Right kidney (tissue), 9 donors: ENCODE measurements around the gene ACO2.
"Not testable (repeated sequence)": the region's sequence is repeated elsewhere in the genome, so short reads cannot be mapped to it uniquely, and the experiment has no call there.

Experiments used
- DNase-seq: peaks from one replicate; pipeline ENCODE4 v3.0.0-alpha.2; 2016
- long read RNA-seq, 8 donors: transcript quantifications; one replicate each; lab custom pipeline, GENCODE V29; 2026

Gene ACO2
- long read RNA-seq, donor 1, transcript ACO2-201 (18 exons, 2,741 nt): major isoform, 32 of 52 reads
- long read RNA-seq, donor 1, partial matches to known transcripts: 19 of 52 reads
- long read RNA-seq, donor 1, other reads (novel, unspliced or antisense): 0 of 52 reads
- long read RNA-seq, donor 2, transcript ACO2-201 (18 exons, 2,741 nt): major isoform, 14 of 36 reads
- long read RNA-seq, donor 2, partial matches to known transcripts: 22 of 36 reads
- long read RNA-seq, donor 2, other reads (novel, unspliced or antisense): 0 of 36 reads
- long read RNA-seq, donor 3, transcript ACO2-201 (18 exons, 2,741 nt): major isoform, 17 of 22 reads
- long read RNA-seq, donor 3, partial matches to known transcripts: 0 of 22 reads
- long read RNA-seq, donor 3, other reads (novel, unspliced or antisense): 5 of 22 reads
- long read RNA-seq, donor 4, transcript ACO2-201 (18 exons, 2,741 nt): major isoform, 13 of 43 reads
- long read RNA-seq, donor 4, partial matches to known transcripts: 30 of 43 reads
- long read RNA-seq, donor 4, other reads (novel, unspliced or antisense): 0 of 43 reads
- long read RNA-seq, donor 5, transcript ACO2-201 (18 exons, 2,741 nt): major isoform, 30 of 111 reads
- long read RNA-seq, donor 5, partial matches to known transcripts: 35 of 111 reads
- long read RNA-seq, donor 5, other reads (novel, unspliced or antisense): 46 of 111 reads
- long read RNA-seq, donor 6, transcript ACO2-201 (18 exons, 2,741 nt): major isoform, 18 of 82 reads
- long read RNA-seq, donor 6, partial matches to known transcripts: 63 of 82 reads
- long read RNA-seq, donor 6, other reads (novel, unspliced or antisense): 0 of 82 reads
- long read RNA-seq, donor 7, transcript ACO2-201 (18 exons, 2,741 nt): major isoform, 29 of 130 reads
- long read RNA-seq, donor 7, partial matches to known transcripts: 100 of 130 reads
- long read RNA-seq, donor 7, other reads (novel, unspliced or antisense): 0 of 130 reads
- long read RNA-seq, donor 8, transcript ACO2-201 (18 exons, 2,741 nt): major isoform, 26 of 75 reads
- long read RNA-seq, donor 8, partial matches to known transcripts: 38 of 75 reads
- long read RNA-seq, donor 8, other reads (novel, unspliced or antisense): 11 of 75 reads

- peak; percentile 100 for DNase-seq
Measured at GRCh38 chr22:41468381-41469217, at the start of gene ACO2, which contains the start of gene PHF5A. TSS of gene ACO2 (plus strand) at chr22:41469117. CDS start at chr22:41469147, 30 bp downstream. TSS of gene PHF5A (minus strand) at chr22:41468692. CDS start at chr22:41468653, 39 bp downstream.

DNA sequence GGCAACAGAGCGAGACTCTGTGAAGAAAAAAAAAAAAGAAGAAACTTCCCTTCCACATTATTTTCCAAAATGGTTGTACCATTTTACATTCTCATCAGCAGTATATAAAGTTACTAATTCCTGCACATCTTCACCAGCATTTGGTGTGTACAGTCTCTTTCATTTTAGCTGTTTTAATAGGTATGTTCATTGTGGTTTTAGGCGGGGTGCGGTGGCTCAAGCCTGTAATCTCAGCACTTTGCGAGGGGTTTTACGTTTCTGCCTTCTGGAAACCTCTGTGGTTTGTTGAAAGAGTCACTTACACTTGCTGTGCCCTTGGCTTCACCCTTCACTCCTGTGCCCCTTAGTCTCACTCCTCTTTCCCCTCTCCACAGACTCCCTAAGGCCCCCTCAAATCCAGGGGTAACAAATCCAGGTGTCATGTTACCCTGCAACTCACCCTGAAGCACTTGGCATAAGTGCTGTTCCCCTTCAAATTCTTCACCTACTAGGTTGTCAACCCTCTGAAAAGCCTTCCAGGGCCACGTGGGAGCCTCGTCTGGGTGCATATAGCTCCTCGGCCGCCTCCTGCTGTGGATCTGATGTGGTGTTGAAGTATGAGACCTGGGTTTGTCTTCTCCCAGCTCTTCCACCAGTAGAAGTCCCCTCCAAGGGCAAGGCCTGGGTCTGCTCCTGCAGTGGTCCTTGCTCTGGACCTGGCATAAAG lies 43.1 kb upstream of the ACO2 start:
- DNase-seq: no peak

- DNase-seq: no peak
Measured at GRCh38 chr22:41429232-41429950, 39.5 kb upstream of the ACO2 start.

DNA sequence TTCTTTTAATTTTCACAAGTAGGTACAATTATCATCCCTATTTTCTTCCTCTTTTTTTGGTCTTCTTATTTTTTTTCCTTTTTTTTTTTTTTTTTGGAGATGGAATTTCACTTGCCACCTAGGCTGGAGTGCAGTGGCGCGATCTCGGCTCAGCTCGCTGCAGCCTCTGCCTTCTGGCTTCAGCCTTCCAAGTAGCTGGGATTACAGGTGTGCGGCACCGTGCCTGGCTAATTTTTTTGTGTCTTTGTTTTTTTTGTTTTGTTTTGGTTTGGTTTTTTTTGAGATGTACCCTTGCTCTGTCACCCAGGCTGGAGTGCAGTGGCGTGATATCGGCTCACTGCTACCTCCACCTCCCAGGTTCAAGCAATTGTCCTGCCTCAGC lies 39.0 kb upstream of the ACO2 start:
- no peak for DNase-seq

GRCh38 chr22:41431656-41432055 lies 37.3 kb upstream of the ACO2 start:
- no peak for DNase-seq

GRCh38 chr22:41433480-41433879 lies 35.4 kb upstream of the ACO2 start:
- not testable (repeated sequence) for DNase-seq

DNA sequence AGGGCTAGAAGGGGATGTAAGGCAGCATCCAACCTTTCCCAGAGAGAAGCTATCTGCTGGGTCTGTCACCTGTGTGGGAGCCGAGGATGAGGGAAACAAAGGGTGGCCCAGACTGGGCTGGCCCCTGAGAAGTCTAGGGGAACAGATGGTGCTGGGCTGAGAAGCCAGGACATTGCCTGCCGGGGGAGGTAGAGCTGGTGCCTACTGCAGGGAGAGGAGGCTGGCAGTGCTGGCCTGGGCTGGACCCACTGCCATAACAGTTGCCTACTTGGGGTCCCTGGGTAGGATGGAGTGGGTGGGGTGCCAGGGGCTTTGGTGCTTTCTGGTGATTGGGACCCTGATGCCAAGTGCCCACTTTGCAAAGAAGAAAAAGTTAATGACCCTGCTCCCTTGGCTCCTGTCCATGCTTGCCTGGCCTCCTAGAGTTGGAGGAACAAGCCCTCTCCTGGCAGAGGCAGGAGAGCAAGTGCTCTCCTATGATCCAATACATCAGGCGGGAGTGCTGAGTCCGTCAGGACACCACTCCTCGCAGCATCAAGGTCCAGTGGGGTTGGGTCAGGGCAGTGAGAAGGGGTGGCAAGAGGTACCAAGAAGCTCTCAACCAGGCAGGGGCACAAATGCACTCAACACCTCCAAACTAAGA lies 34.4 kb upstream of the ACO2 start:
- not testable (repeated sequence) for DNase-seq

DNA sequence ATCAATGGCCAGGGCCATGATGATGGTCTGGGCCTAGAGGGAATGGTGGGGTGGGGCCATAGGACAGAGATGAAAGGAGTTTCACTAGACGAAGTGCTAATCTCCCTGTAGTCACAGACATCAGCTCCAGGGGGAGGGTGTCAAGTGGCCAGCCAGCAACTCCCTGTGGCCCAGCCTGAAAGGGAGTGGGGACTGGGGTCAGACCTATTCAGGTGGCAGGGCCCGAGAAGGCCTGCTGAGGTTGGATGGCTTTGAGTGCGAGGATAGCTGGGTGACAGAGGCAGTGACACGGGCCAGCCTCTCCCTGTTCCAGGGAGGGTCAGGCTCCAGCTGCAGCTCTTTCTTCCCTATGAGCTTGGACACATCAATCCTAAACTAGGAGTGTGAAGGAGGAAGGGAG lies 33.4 kb upstream of the ACO2 start:
- no peak for DNase-seq

DNA sequence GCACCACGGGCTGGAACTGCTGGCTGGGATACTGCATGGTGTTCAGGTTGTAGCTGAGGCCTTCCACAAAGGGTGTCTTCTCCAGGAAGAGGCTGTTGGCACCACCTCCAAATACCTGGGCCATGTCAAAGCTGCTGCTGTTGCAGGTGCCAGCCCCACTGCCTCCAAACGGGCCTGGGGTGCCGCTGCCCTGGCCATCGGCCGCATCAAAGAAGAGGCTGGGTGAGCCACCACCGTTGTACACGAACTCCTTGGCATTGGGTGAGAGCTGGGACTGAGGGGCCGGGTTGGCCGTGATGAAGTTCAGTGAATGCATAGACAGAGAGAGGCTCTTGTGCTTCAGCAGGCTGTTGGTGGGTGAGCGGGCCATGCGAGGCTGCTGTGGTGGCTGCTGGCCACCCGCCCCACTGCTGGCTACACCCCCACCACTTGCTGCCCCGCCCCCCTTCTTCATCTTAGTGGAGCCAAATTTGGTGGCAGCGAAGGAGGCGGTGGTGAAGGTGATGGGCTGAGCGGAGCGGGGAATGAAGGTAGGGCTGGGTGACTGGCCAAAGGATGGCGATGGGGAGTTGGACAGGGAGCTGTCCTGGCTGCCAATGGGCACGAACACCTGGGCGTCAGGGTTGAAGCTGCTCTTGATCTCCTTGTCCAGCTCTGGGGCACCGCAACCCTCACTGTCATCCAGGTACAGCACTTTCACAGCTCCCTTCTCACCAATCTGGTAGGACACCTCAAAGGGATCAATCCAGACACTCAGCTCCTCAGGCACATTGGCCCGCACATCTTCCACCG lies 32.4 kb upstream of the ACO2 start:
- no peak for DNase-seq

DNA sequence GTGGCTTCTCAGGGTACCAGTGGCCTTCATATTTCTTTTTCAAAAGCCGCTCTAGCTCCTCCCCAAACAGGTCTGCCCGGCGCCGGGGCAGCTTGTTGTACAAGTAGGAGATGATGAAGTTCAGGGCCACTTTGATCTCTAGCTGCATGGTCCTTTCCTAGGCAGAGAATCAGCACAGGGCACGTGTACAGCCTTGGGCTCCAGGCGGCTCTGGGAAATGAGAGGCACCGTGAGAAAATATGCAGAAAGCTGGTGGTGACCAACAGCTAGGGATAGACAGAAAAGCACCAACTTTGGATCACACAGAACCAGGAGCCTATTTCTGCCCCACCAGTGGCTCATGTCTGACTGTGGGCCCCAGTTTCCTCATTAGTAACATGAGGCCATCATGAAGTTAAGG lies 31.7 kb upstream of the ACO2 start:
- no peak for DNase-seq

- DNase-seq: not testable (repeated sequence)
Measured at GRCh38 chr22:41440511-41440910, 28.4 kb upstream of the ACO2 start.

DNA sequence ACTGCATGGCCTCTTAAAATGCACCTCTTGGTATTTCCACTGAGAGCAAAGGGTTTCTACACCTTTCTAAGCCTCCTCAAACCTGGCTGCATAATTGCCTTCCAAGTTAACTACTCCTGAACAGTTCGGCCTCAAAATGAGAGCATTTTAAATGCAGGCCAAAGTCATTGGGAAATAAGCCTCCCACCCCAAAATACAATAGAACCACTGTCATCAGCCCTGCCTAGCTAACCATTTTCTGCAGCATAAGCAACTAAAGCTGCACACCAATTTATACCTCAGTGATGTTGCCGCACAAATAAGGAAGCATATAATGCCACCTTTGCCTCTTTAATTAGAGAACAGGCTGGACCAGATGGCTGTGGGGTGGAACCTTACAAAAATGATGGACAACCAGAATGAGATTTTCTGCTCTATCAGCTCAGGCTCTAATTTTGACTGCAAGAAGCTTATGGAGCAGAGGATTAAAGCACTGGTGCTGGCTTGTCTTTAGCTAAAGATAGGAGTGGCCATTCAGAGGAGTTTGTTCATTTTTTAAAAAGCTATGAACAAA lies 26.6 kb upstream of the ACO2 start:
- no peak for DNase-seq

DNA sequence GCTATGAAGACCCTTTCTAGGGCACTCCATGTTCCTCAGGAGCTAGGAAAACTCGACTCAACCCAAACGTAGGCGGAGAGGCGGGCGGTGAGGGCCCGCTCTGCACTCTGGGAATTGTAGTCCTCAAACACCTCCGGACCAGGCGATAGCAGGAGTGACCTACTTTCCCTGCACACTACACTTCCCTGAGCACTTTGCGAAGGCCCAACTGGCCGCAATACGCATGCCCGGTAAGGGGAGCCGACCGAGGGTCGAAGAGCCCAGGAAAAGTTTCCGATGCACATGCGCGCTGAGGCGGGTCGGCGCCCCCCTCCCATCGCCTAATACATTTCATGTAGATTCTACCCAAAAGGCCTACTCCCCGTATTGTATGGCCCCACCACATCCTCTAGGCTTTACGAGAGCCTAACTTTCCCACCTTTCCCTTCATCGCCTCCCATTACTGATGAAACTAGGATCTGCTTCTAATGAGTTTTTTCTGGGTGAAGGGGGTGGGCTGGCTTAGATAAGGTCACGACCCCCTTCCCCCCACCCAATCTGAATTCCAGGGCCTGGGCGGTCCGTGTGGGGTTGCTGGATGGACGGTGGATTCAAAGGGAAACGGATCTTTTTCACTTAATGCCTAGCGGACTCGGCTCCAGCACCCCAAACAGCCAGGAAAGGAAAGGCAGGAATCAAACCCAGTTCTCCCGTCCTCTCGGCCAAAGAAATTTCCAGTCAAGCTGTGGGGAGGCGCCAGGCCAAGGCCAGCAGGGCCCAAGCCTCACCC lies 24.4 kb upstream of the ACO2 start:
- peak; percentile 79 for DNase-seq

DNA sequence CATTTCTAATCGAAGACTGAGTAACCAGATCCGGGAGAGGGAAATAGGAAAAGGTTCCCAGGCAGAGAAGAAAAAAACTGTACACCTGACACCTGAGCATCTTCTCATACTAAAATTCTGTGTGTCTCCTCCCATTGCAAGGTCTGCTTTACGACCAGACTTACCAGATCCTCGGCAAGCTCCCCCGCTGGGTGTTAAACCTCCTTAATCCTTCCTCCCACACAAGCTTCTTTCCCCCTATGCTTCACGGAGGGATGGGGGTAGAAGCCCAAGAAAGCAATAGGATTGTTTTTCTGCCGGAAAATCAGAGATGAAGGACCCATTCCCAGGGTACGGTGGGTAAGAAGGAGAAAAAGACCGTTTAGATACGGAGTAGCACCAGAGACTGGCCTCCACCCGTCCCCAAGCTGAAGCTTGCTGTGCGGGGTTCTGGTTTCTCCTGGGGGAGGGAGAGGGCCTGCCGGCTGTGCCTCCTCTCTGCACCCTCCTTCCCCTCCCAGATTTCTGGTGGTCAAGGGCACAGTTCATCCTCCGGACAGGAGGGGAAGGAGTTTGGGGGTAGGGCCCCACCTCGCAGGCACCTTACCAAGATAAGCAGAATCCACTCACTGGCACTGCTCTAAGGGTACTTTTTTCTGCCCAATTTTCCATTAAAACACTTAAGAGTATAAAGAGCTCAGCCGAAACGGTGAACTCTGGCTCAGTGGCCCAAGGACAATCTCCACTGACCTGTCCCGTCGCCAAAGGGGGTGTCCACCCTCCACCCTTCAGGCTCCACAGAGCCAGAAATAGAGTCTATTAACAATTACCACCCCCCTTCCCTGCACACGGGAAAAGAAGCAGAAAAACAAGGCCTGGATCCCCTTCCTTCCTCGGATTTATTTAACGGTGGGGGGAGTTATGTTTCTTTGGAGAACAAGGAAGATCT lies 23.5 kb upstream of the ACO2 start:
- DNase-seq: no peak

- no peak for DNase-seq
Measured at GRCh38 chr22:41446057-41446501, 22.8 kb upstream of the ACO2 start.

DNA sequence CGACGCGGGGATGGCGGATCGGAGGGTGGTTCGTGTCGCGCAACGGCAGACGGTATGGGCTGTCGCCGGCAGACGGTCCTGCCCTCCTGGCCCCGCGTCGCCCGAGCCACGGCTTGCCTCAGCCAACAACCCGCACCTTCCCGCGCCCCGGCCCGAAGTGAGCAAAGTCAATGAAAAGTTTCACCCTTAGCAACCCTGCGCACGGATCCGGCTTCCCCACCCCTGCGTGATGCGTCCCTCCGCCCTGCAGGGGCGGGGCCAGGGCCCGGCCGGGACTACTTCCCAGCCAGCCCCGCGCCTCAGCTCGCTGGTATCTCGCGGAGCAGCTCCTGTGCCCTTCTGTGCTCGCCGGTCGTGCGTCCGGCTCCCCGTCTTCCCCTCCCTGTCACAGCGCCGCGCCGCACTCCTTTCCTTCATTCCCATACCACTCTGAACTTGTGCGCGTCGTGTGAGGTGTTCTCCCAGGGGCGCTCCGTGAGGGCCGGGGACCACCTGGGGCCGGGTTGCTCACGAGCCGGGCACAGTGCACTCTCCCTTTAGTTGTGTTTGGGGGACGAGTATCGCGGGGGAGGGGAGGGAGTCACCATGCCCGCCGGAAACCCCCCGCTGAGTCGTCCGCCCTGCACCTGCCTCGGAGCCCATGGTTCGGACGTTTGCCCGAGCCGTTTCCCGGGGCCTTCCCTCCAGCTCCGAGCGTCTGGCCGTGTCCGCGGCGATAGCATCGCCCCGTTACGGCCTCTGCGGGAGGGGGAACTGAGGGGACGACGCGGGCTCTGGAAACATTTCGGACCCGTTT lies 22.1 kb upstream of the ACO2 start, which contains the start of gene TOB2:
Gene TOB2 (minus strand): TSS at position 163 of the 796 bp plus-strand sequence. CDS start 9,456 bp downstream, outside the sequence.
- DNase-seq: peak; percentile 94
